Mesendoderm (in vitro differentiated cells): ENCODE data around the gene CAMTA1.

Experiments used
- DNase-seq: peaks from one replicate; pipeline ENCODE4 v3.0.0; 2013
- H2AK5ac ChIP-seq: 2 replicates; pipeline ENCODE4 v1.6.1; 2013; ENCODE audit warnings: low read length, inconsistent platforms
- H2BK120ac ChIP-seq: 2 replicates; pipeline ENCODE4 v1.6.1; 2013; ENCODE audit warnings: low read depth, mild to moderate bottlenecking, low read length, moderate library complexity, mixed read lengths
- H2BK15ac ChIP-seq: replicated peaks from 2 replicates; pipeline ENCODE4 v1.6.1; 2013; ENCODE audit warnings: low read depth, mild to moderate bottlenecking, moderate library complexity
- H2BK5ac ChIP-seq: 2 replicates; pipeline ENCODE4 v1.6.1; 2013; ENCODE audit warnings: low read length, inconsistent platforms
- H3K18ac ChIP-seq: 2 replicates; pipeline ENCODE4 v1.6.1; 2013; ENCODE audit warnings: mild to moderate bottlenecking, low read length, mixed read lengths
- H3K23ac ChIP-seq: one replicate; pipeline ENCODE4 v1.6.1; 2013; ENCODE audit warnings: low read length
- H3K27ac ChIP-seq: 2 replicates; pipeline ENCODE4 v1.5.1; 2013; ENCODE audit warnings: low read depth, mild to moderate bottlenecking, inconsistent platforms, low read length, moderate library complexity
- H3K27me3 ChIP-seq: 2 replicates; pipeline ENCODE4 v1.6.1; 2013; ENCODE audit warnings: low read length, control low read depth, mild to moderate bottlenecking, inconsistent platforms; ENCODE audit not compliant: insufficient read depth, poor library complexity
- H3K36me3 ChIP-seq: 2 replicates; pipeline ENCODE4 v1.6.1; 2013; ENCODE audit warnings: low read length, inconsistent platforms; ENCODE audit not compliant: control insufficient read depth, insufficient read depth
- H3K4ac ChIP-seq: one replicate; pipeline ENCODE4 v1.6.1; 2013; ENCODE audit warnings: low read depth, mild to moderate bottlenecking, low read length, moderate library complexity
- H3K4me1 ChIP-seq: 2 replicates; pipeline ENCODE4 v1.6.1; 2013; ENCODE audit warnings: low read depth, low read length, inconsistent platforms; ENCODE audit not compliant: control insufficient read depth
- H3K4me2 ChIP-seq: 2 replicates; pipeline ENCODE4 v1.6.1; 2013; ENCODE audit warnings: low read length
- H3K4me3 ChIP-seq: 2 replicates; pipeline ENCODE4 v1.5.1; 2013; ENCODE audit warnings: mild to moderate bottlenecking, low read length
- H3K56ac ChIP-seq: one replicate; pipeline ENCODE4 v1.6.1; 2013; ENCODE audit warnings: low read length
- H3K79me1 ChIP-seq: 2 replicates; pipeline ENCODE4 v1.6.1; 2013; ENCODE audit warnings: low read length, inconsistent platforms
- H3K79me2 ChIP-seq: 2 replicates; pipeline ENCODE4 v1.6.1; 2013; ENCODE audit warnings: mild to moderate bottlenecking, low read length; ENCODE audit not compliant: control insufficient read depth, insufficient read depth
- H3K9ac ChIP-seq: 2 replicates; pipeline ENCODE4 v1.6.1; 2013; ENCODE audit warnings: low read length, inconsistent platforms
- H4K5ac ChIP-seq: one replicate; pipeline ENCODE4 v1.6.1; 2013; ENCODE audit warnings: low read length
- H4K8ac ChIP-seq: one replicate; pipeline ENCODE4 v1.6.1; 2013; ENCODE audit warnings: low read depth, mild to moderate bottlenecking, control low read depth, low read length, moderate library complexity
- WGBS: extraction: QIAGEN DNeasy Blood & Tissue Kit; methylation state at CpG from one replicate; pipeline ENCODE4 v1.1.7; 2013; ENCODE audit warnings: low lambda C conversion rate, missing lambda C conversion rate; ENCODE audit not compliant: insufficient coverage; ENCODE audit errors: extremely low coverage; 5-methylcytosine and 5-hydroxymethylcytosine counted together

Gene CAMTA1

DNA sequence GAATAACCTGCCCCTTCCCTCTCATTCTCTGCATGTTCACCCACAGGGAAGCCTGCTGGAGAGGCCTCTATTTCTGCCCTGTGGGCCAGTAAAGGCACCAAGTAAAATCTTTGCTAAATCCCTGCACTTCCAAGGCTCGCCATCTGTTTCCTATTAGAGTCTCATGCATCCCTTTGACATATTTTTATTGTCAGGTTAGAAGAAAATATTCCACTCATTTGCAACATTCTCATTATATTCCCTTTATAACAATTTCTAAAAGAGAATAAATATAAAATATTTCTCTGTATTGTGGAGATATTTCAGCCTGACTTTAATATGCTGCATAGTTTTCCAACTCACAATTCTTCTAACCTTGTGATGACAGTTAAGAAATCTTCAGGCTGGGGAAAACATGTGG lies 645.4 kb downstream of the CAMTA1 start:
- Histone ChIP-seq H3K4me3 (no peak overlapping the region), H4K8ac (no peak overlapping the region), H2BK15ac (no peak overlapping the region), H3K79me2 (no peaks in the 10 kb centered on the region), H3K4ac (no peak overlapping the region), H3K27ac (no peak overlapping the region), H2AK5ac (no peak overlapping the region), H2BK5ac (no peak overlapping the region), H3K56ac (no peak overlapping the region), H3K4me2 (no peak overlapping the region), H3K36me3 (no peaks in the 10 kb centered on the region), H3K18ac (no peak overlapping the region), H3K23ac (no peak overlapping the region), H3K27me3 (no peaks in the 10 kb centered on the region), H4K5ac (no peak overlapping the region), H3K9ac (no peak overlapping the region), H3K4me1 (no peaks in the 10 kb centered on the region), H2BK120ac (no peak overlapping the region), H3K79me1 (no peaks in the 10 kb centered on the region)
- DNase-seq = no peak
- no CpG with 5 or more reads among the region's 1 CpG for WGBS

DNA sequence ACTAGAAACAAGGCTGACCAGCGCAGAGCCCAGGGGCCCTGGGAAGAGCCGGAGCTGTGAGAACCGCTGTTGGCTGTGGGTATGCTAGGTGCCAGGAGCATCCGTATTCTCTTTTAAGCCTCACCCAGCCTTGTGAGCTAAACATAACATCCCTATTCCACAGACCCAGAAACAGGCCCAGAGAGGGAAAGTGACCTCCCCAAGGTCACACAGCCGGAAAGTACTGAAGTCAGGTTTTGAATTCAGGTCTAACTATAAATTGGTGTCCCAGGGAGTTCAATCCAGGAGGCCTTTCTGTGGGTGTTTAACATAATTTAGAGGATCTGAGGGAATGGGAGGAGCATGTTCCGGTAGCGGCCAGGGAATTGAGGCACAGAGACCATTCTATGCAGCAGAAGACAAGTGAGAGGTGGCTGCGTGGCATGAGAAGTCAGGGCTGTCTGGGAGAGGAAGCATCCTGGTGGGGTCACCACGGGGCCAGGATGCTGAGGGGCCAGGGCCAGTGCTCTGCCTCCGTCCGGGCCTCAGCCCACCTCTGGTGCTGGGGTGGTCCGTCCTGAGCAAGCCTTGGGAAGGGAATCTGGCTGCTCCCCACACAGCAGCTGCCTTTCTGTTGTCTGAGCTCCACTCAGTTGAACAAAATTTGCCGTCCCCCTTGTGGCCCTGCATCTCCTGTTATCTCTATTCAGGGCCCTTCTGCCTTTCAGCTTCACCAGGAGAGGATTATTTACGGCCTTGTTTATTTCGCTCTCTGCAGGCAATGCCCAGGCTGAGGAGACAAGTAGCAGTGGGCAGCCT lies 647.0 kb downstream of the CAMTA1 start:
- Histone ChIP-seq H3K27me3 (no peaks in the 10 kb centered on the region), H3K79me2 (no peaks in the 10 kb centered on the region), H3K56ac (no peak overlapping the region), H3K18ac (no peak overlapping the region), H3K4me1 (no peaks in the 10 kb centered on the region), H2BK5ac (no peak overlapping the region), H3K36me3 (no peaks in the 10 kb centered on the region), H3K9ac (no peak overlapping the region), H2AK5ac (no peak overlapping the region), H3K4me2 (no peak overlapping the region), H3K23ac (no peak overlapping the region), H3K27ac (no peak overlapping the region), H2BK120ac (no peak overlapping the region), H3K4ac (no peak overlapping the region), H2BK15ac (no peak overlapping the region), H4K5ac (no peak overlapping the region), H4K8ac (no peak overlapping the region), H3K4me3 (no peak overlapping the region), H3K79me1 (no peaks in the 10 kb centered on the region)
- no peak for DNase-seq
- WGBS = no CpG with 5 or more reads among the region's 15 CpGs

DNA sequence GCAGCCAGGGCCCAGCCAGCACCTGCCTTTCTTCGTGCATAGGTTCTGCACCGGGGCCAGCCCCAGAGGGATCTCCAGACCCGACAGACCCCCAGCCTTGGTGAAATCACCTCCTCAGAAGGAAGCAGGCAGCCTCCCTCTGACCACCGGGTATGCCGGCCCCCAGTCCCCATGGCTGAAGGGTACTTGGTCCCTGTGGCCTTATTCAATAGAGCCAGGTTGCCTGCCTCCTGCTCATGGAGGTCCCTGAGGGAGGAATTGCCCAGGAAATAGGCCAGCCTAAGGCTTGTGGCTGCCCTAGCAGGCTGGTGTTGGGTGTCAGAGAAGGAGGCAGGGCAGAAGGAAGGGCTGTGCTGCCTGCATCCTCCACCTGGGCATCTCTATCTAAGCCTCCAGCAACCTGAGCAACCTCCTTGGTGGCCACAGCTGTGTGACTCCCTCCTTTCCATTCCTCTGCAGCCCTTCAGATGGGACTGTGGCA lies 647.7 kb downstream of the CAMTA1 start:
- Histone ChIP-seq H3K4me2 (no peak overlapping the region), H3K4ac (no peak overlapping the region), H3K18ac (no peak overlapping the region), H2BK5ac (no peak overlapping the region), H3K36me3 (no peaks in the 10 kb centered on the region), H3K27me3 (no peaks in the 10 kb centered on the region), H2BK15ac (no peak overlapping the region), H3K4me3 (no peak overlapping the region), H4K5ac (no peak overlapping the region), H3K4me1 (no peaks in the 10 kb centered on the region), H3K27ac (no peak overlapping the region), H2BK120ac (no peak overlapping the region), H3K56ac (no peak overlapping the region), H3K79me2 (no peaks in the 10 kb centered on the region), H3K79me1 (no peaks in the 10 kb centered on the region), H2AK5ac (no peak overlapping the region), H3K9ac (no peak overlapping the region), H4K8ac (no peak overlapping the region), H3K23ac (no peak overlapping the region)
- DNase-seq = no peak
- no CpG with 5 or more reads among the region's 5 CpGs for WGBS

DNA sequence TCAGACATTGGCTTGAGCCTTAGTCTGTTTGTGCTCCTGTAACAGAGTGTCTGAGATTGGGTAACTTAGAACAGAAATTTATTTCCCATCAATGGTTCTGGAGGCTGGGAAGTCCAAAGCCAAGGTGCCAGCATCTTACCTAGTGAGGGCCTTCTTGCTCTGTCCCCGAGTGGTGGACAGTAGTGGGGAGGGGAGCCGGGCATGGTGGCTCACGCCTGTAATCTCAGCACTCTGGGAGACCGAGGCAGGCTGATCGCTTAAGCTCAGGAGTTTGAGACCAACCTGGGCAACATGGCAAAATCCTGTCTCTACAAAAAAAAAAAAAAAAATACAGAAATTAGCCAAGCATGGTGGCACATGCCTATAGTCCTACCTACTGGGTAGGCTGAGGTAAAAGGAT lies 649.3 kb downstream of the CAMTA1 start:
- Histone ChIP-seq H4K5ac (no peak overlapping the region), H3K36me3 (no peaks in the 10 kb centered on the region), H3K27me3 (no peaks in the 10 kb centered on the region), H2BK120ac (no peak overlapping the region), H3K27ac (no peak overlapping the region), H3K23ac (no peak overlapping the region), H3K4ac (no peak overlapping the region), H3K9ac (no peak overlapping the region), H3K4me2 (no peak overlapping the region), H2AK5ac (no peak overlapping the region), H2BK15ac (no peak overlapping the region), H3K56ac (no peak overlapping the region), H3K79me1 (no peaks in the 10 kb centered on the region), H4K8ac (no peak overlapping the region), H2BK5ac (no peak overlapping the region), H3K4me3 (no peak overlapping the region), H3K4me1 (no peaks in the 10 kb centered on the region), H3K18ac (no peak overlapping the region), H3K79me2 (no peaks in the 10 kb centered on the region)
- no CpG with 5 or more reads among the region's 5 CpGs for WGBS
- no peak for DNase-seq

DNA sequence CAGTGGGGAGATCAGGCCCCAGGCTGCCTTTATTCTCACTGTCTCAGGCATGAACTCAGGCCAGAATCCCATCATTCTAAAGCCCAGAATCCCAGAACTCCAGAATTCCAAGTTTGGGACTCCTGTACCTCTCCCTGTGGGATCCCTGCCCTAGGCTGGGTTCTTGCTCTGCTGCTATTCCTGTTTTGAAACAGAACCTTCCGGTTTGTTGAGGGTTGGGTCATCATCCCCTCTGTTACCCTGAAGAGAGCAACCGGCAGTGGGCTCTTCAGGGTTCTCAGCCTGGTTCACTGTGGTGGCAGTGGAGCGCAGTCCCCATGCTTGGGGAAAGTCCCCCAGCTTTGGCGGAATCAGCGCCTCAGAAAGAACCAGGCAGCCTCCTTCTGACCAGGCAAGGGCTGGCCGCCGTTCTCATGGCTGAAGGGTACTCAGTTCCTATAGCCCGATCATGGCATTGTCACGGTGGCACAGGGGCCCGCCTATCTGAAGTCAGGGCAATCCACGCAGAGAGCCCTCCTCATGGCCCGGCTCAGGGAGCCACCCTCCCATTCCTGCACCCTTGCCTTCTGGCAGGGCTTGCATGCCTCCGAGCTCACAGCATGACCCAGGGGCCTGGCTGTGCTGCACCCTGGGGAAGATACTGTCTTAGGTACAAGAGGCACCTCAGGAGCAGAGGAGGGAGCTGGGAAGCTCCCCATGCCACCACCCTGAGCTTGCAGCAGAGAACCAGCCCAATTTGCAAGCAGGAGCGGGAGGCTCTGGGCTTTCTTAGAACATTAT lies 650.2 kb downstream of the CAMTA1 start:
- no peaks in the 10 kb centered on the region for H3K79me2 ChIP-seq
- no peak overlapping the region for H3K18ac ChIP-seq
- no peak for DNase-seq
- no peak overlapping the region for H4K5ac ChIP-seq
- H3K36me3 ChIP-seq = no peaks in the 10 kb centered on the region
- H3K9ac ChIP-seq = no peak overlapping the region
- H3K27me3 ChIP-seq = no peaks in the 10 kb centered on the region
- no peak overlapping the region for H4K8ac ChIP-seq
- no peak overlapping the region for H3K4ac ChIP-seq
- no peak overlapping the region for H3K4me2 ChIP-seq
- H3K56ac ChIP-seq = no peak overlapping the region
- no peaks in the 10 kb centered on the region for H3K79me1 ChIP-seq
- no peak overlapping the region for H3K4me3 ChIP-seq
- H3K27ac ChIP-seq = no peak overlapping the region
- H2BK5ac ChIP-seq = no peak overlapping the region
- no peaks in the 10 kb centered on the region for H3K4me1 ChIP-seq
- WGBS = no CpG with 5 or more reads among the region's 14 CpGs
- H2BK15ac ChIP-seq = no peak overlapping the region
- H3K23ac ChIP-seq = no peak overlapping the region
- H2AK5ac ChIP-seq = no peak overlapping the region
- H2BK120ac ChIP-seq = no peak overlapping the region
